Nephron (organoid): ENCODE data around the gene HERC2.

Source experiments
- H3K27ac Mint-ChIP-seq, 3 experiments: 2 replicates each; pipeline ENCODE4 v1.8.0; 2020; ENCODE audit warnings: mixed read lengths in 3 of 3, mild to moderate bottlenecking in 2 of 3, moderate library complexity in 1 of 3
- H3K27me3 Mint-ChIP-seq: 2 replicates; pipeline ENCODE4 v1.8.0; 2021; ENCODE audit warnings: low read depth, mild to moderate bottlenecking, moderate library complexity, mixed read lengths
- H3K36me3 Mint-ChIP-seq: 2 replicates; pipeline ENCODE4 v1.8.0; 2020; ENCODE audit warnings: low read depth, mixed read lengths
- H3K4me1 Mint-ChIP-seq: 2 replicates; pipeline ENCODE4 v1.8.0; 2020; ENCODE audit warnings: mixed read lengths
- H3K4me3 Mint-ChIP-seq, 3 experiments: 2 replicates each; pipeline ENCODE4 v1.8.0; 2020; ENCODE audit warnings: mild to moderate bottlenecking in 3 of 3, mixed read lengths in 3 of 3, moderate library complexity in 2 of 3
- H3K9me3 Mint-ChIP-seq: 2 replicates; pipeline ENCODE4 v1.8.0; 2020; ENCODE audit warnings: mixed read lengths
- TF ChIP-seq, protein P1 (sequence below), 3 experiments: fragments of 200-600 bp; sonication (generic); IDR thresholded peaks; one replicate each; pipeline ENCODE4 v1.5.0; 2021; ENCODE audit warnings: antibody characterized with exemption in 3 of 3; ENCODE audit not compliant: unreplicated experiment in 3 of 3

HERC2 gene

GRCh38 chr15:28118531-28118930 lies 203.4 kb downstream of the HERC2 start:
- H3K27ac Mint-ChIP-seq: no peak overlapping the region
- TF ChIP-seq, protein P1, sequence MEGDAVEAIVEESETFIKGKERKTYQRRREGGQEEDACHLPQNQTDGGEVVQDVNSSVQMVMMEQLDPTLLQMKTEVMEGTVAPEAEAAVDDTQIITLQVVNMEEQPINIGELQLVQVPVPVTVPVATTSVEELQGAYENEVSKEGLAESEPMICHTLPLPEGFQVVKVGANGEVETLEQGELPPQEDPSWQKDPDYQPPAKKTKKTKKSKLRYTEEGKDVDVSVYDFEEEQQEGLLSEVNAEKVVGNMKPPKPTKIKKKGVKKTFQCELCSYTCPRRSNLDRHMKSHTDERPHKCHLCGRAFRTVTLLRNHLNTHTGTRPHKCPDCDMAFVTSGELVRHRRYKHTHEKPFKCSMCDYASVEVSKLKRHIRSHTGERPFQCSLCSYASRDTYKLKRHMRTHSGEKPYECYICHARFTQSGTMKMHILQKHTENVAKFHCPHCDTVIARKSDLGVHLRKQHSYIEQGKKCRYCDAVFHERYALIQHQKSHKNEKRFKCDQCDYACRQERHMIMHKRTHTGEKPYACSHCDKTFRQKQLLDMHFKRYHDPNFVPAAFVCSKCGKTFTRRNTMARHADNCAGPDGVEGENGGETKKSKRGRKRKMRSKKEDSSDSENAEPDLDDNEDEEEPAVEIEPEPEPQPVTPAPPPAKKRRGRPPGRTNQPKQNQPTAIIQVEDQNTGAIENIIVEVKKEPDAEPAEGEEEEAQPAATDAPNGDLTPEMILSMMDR (IDR thresholded peaks at IDR 0.05; ENCODE audit: unreplicated experiment in 3 of 3): no peak

GRCh38 chr15:28118083-28118482 lies 203.9 kb downstream of the HERC2 start:
- peaks cover 56% of the 10 kb centered on the region for H3K36me3 Mint-ChIP-seq
- no peaks in the 10 kb centered on the region for H3K4me1 Mint-ChIP-seq
- no peak overlapping the region for H3K4me3 Mint-ChIP-seq
- H3K9me3 Mint-ChIP-seq: no peaks in the 10 kb centered on the region
- H3K27ac Mint-ChIP-seq: no peak overlapping the region
- H3K27me3 Mint-ChIP-seq: no peaks in the 10 kb centered on the region
- TF ChIP-seq, protein P1 (IDR thresholded peaks at IDR 0.05; ENCODE audit: unreplicated experiment in 3 of 3): no peak

More at GRCh38 chr15:28118531-28118930, 203.4 kb downstream of the HERC2 start:
- H3K27me3 Mint-ChIP-seq: no peaks in the 10 kb centered on the region
- H3K4me3 Mint-ChIP-seq: no peak overlapping the region
- H3K4me1 Mint-ChIP-seq: peaks cover 4% of the 10 kb centered on the region
- H3K36me3 Mint-ChIP-seq: peaks cover 58% of the 10 kb centered on the region
- no peaks in the 10 kb centered on the region for H3K9me3 Mint-ChIP-seq

DNA sequence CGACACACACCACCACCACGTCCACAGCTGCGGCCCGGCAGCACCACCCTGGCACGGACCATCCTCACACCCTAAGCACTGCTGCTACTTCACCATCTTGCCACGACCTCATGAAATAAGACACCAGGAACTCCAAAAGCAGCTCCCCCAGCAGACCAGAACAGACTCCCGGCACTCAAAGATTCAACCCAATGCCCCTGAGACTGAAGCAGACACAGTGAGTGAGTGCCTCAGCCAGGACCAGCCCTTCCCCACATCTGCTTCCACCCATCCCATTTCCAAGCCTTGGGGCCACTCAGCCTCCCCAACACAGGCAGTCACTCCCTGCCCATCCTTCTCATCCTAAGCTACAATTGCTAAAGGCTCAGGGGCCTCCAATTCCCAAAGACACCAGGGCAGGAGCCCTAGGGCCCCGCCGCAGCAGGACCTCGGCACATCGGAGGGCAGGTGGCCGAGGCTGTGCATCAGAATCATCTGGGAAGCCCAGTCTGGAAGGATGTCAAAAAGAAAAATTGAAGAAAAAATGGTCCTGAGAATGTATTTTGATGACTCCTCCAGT lies 204.5 kb downstream of the HERC2 start:
- no peak overlapping the region for H3K4me3 Mint-ChIP-seq
- H3K4me1 Mint-ChIP-seq: no peaks in the 10 kb centered on the region
- H3K9me3 Mint-ChIP-seq: no peaks in the 10 kb centered on the region
- TF ChIP-seq, protein P1 (IDR thresholded peaks at IDR 0.05; ENCODE audit: unreplicated experiment in 3 of 3): no peak
- no peaks in the 10 kb centered on the region for H3K27me3 Mint-ChIP-seq
- no peak overlapping the region for H3K27ac Mint-ChIP-seq
- H3K36me3 Mint-ChIP-seq: peaks cover 58% of the 10 kb centered on the region

GRCh38 chr15:28116521-28117431 lies 205.2 kb downstream of the HERC2 start:
- Mint-ChIP-seq H3K9me3 (no peaks in the 10 kb centered on the region), H3K27ac (no peak overlapping the region), H3K4me1 (no peaks in the 10 kb centered on the region), H3K36me3 (peaks cover 65% of the 10 kb centered on the region), H3K4me3 (no peak overlapping the region), H3K27me3 (no peaks in the 10 kb centered on the region)
- TF ChIP-seq, protein P1 (IDR thresholded peaks at IDR 0.05; ENCODE audit: unreplicated experiment in 3 of 3): no peak

GRCh38 chr15:28115871-28116270 lies 206.1 kb downstream of the HERC2 start:
- Mint-ChIP-seq H3K4me1 (no peaks in the 10 kb centered on the region), H3K4me3 (no peak overlapping the region), H3K36me3 (peaks cover 69% of the 10 kb centered on the region), H3K27me3 (no peaks in the 10 kb centered on the region), H3K27ac (no peak overlapping the region), H3K9me3 (no peaks in the 10 kb centered on the region)
- TF ChIP-seq, protein P1 (IDR thresholded peaks at IDR 0.05; ENCODE audit: unreplicated experiment in 3 of 3): no peak
